ENCODE measurements around the gene PMVK.

PMVK gene

DNA sequence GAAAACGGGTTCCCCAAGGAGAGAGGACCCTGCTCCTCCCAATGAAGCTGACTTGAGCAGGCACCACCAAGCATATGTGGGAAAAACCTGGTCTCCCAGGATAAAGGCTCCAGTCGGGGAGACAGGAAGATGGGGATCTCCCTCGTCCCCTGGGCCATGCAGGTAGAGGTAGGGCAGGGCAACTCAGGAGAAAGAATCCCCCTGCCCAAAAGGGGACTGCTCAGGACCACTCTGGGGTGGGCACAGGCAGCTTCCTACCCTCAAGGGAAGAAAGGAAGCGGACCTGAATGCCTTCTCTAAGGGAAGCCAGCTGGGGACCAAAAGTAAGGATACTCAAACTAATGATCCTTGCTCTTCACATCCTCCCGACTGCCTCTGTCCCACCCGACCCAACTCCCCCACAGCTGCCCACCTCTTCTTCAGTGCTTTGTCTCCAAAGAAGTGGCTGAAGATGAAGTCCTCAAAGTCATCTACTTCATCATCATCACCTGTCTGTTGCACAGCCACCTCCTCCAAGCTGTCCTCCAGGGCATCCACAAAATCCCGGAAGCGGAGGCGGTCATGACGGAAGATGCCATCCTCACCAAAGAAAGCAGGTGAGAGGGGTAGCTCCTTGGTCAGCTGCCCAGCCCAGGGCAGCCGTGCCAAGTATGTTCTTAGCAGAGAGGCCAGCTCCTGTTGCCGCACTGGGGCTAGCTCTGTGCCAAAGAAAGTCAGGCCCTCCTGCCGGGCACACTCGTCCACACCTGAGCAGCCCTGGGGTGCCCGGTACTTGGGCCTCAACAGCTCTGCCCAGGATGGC lies 8.8 kb upstream of the PMVK start:
- DNase-seq: no peak

DNA sequence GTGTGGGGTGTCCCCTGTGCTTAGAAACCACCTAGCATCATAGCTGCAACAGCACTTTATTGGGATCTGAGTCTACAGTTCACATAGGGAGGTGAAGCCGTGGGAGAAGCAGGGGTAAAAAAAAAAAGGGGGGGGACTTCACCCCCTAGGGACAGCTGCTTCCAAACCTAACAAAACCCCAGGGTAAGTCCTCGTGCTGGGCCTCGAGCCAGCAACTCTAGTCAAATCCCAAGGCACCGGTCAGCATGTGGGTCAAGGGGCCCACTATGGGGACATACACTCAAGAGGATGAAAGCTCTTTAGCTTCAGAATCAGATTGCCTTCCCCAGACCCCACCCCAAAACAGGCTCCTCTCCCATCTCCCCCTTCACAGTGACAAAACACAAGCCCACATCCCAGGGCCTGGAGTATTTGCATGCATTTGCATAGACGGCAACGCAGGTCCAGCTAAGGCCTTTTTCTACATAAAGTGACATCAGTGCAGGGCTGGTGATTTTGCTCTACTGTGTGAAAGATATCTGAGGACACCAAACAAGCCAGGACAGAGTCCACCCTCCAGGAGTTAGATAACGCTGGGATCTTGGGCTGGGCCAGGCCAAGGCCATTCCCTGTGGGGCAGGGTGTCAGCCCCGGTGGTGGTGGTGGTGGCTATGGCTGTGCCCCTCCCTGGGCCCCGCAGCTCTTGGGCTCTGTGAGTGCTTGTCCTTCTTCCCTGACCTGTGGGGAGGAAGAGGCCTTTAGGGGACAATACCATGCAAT lies 8.1 kb upstream of the PMVK start:
- DNase-seq: no peak

DNA sequence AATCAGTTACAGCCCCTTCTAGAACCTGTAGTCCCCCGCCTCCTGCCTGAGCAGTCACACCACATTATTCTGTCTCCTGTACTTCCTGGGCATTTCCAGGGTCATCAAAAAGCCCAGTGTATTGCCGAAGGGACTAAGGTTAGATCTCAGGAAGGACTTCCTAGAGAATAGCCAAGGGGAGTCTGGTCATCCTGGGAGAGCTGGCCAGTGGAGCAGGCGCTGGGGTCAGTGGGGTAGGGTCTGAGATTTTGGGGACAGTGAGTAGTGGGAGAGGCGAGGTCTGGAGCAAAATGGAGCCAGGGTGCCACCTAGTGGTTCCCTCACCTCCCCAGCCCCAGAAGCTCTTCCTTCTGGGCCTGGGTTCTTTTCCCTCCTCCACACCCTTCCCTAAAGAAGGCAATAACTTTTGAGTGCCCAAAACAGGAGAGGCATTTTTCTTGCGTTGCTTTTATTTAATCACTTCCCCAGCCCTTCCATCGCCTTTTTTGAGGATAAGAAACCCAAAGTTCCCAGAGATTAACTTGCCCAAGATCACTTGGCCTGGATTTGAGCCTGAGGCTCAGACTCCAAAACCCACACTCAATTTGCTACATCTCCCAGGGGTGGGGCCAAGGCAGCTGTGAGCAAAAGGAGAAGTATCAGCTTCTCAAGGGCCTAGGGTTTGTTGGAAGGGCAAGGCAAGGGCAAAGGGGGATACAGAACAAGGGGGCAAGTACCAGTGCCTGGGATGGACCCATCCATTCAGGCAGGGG lies 7.3 kb upstream of the PMVK start:
- DNase-seq: no peak

DNA sequence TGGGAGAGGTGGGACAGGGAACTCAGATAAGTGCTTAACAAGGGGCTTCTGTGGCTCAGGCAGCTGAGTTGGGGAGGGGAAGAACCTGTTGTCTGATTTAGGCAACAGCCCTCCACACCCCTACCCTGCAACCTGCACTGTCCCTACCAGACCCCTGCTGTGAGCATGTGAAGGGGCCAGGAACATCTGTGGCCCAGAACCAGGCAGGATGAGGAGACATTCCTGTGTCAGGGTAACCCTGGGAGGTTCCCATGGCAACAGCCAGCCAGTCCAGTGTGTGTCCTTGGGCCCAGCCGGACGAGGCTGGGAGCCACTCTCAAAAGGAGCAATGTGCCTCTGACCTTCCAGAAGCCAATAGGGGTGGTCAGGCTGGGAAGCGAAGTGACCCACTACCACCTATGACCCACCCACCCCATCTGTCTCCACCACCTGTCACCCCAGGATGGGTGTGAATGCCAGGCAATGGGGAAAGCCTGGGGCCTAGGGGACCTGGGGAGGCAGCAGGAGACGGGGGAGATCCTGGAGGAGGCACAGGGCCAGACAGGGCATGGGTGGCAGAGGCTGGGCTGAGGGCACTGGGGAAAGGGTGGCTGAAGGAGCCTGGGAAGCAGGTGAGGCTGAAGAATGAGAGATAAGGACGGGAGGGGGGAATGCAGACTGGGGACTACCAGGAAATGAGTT lies 5.0 kb upstream of the PMVK start:
- no peak for DNase-seq

DNA sequence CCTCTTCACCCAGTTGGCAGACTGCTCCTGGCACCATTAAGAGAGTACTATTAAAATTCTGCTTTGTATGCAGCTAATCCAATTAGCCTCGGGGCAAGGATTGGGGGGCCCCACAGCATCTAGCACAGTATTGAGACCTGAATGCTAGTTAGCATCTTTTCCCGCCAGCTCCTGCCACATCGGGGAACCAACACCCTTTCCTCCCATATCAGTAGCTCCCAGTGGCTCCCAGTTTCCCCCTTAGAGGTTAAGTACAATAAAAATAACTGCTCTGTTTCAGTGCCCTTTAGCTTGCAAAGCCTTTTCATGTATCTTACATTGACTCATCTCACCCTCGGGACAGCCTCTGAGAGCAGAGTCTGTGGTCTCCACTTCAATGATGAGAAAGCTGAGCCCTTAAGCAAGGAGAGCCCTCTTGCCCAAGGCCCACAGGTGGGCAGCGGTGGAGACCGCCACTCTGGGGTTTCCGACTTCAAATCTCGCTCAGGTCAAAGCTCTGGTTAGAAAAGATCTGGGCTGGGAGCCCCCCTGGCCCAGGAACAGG lies 4.2 kb upstream of the PMVK start:
- DNase-seq: no peak

DNA sequence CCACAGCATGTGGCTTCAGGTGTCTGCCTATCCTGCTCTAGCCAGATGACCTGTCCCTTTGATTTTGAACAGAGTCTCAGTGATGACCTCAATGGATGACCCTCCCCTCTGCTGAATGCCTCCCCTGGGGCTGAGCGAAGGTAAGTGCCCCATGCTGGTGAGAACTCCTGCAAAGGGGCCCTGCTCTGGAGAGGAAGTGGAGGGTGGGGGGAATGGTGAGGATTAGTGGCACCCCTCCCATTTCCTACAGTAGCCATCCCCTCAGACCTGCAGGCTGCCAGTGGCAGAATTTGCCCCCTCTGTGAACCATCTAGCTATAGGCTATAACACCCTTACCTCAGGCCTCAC lies 3.7 kb upstream of the PMVK start:
- no peak for DNase-seq

DNA sequence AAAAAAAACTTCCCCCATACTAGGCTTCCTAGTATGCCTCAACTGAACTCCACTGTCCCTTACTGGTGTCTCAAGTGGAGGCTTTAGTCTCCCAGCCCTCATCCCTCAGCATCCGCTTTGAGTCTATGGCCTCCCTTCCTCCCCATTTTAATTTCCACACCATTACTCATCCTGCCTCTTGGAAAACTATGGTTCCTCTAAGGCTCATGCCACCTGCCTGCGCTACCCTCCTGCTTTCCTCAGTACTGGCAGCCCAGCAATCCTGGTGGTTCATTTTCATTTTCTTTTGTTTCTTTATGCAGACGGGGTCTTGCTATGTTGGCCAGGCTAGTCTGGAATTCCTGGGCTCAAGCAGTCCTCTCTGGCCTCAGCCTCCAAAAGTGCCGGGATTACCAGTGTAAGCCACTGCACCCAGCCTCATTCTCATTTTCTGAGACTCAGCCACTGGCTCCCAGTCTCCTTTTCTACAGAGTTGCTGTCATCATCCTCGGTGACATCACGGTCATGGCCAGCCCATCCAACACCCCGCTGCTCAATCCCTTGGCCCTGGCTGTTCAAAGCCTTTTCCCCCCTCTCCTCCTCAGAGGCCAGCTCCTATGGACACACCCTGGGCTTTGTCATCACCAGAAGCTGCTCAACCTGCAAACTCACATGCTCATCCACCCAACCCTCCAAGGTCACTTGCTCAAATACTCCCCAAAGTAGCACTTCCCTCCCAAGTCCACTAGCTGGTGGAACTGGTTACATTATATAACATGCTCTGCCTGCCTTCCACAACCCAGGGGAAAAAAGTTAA lies 2.3 kb upstream of the PMVK start:
- no peak for DNase-seq

DNA sequence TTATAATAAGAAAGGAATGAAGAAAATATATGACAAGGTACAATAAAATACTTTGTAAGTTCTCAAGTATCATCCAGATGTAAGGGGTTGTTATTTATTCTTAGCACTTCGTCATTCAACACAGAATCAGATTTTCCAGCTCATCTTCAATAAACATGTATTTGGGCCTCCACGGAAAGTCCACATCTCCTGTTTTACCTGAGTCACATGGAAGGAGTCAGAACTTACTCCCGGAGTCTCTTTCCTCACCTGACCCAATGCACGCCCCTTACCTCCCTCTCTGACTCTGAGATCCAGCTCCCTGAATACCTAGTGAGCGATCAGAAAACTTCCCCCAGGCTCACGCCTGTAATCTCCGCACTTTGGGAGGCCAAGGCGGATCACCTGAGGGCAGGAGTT lies 1.5 kb upstream of the PMVK start:
- no peak for DNase-seq

DNA sequence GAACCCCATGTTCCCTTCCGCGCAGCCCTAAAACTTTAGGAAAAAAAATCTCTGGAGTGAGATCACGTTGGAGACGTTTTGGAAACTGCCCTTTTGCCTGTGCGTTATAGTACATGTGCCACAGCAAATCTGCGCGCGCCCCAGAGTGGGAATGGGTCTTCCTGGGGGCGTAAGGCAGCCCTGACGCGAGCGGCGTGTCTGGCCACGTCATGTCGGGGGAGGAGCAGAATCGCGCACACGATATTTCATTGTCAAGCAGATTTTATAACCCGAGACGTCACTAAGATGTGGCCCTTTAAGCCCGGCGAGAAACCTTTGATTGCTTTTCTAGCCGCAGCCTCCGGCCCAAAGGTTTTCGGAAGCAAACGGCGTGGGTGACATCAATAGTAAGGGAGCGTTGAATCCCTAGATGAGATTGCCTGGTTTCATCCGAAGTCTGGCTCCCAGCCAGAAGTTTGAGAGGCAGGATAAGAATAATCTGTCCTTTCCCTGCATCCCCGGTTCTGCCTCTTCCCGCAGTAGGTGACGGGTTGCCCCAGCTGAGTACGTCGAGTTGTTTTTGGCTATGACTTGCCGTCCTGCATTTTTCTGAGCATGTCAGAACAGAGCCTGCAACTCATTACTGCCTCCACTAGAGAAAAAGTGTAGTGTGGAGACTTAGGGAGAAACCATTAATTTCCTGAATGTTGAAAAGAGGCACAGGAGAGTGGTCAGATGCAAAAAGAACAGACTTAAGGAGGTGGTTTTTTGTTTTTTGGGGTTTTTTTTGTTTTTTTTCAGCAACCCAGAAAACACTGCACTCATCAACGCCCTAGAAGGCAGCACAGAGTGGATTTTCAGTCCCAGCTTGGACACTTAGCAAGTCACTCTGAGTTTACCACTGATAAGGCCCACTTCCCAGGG lies 817 bp upstream of the PMVK start:
- peak; percentile 89 for DNase-seq

DNA sequence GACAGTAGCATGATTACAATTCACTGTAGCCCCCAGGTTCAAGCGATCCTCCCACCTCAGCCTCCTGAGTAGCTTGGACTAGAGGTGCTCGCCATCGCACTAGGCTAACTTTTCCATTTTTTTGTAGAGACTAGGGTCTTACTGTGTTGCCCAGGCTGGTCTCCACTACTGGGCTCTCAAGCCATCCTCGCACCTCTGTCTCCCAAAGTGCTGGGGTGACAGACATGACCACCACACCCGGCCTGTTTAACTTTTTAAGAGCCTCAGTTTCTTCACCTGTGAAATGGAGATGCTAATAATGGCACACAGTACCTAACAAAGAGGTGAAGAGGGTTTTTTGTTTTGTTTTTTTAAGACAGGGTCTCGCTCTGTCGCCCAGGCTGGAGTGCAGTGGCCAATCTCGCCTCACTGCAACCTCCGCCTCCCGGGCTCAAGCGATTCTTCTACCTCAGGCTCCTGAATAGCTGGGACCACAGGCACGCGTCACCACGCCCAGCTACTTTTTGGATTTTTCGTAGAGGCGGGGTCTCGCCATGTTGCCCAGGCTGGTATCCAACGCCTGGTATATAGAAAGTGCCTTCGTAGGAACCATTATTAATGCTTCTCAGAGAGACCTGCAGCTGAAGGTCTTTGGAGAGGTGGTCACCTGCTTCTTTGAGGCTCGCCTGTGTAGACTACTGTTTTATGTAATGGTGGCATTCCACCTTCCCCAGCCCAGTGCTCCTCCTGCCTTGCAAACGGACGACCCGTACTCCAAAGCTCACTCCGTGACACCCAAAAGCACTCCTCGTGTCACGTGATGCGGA lies 567 bp downstream of the PMVK start:
- no peak for DNase-seq

DNA sequence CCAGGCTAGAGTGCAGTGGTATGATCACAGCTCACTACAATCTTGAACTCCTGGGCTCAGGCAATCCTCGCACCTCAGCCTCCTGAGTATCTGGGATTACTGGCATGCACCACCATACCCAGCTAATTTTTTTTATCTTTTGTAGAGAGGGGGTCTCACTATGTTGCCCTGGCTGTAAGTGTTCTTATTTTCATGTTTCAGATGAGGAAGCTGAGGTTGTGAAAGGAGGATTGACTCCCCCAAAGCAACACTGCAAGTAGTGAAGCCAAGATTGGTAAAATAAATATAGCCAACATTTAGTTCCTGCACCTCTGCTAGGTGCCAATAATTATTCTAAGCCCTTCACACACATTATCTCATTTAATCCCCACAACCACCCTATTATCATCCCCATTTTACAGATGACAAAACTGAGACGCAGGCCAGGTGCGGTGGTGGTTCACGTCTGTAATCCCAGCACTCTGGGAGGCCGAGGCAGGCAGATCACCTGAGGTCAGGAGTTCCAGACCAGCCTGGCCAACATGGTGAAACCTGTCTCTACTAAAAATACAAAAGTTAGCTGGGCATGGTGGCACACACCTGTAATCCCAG lies 2.1 kb downstream of the PMVK start:
- no peak for DNase-seq

DNA sequence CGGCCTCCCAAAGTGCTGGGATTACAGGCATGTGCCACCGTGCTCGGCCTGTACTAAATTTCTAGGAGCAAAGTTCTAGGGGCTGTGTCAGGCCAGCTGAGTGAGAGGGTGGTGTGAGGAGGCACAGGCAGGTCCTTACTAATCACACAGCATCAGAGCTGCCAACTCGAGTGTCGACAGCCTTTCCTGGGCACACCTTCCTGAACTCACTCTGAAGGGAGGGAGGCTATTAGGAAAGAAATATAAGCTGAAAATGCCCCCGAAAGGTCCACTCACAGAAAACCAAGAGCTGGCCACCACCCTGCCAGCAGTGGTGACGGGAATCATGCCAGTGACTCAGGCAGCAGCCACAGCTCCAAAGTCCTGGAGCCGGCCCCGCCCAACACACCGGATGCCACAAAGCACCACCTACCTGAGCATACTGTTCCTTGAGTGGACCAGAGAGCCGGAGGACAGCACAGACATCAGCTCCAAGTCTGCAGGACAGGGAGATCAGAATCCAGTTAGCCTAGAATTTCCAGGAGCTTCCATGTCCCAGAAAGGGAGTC lies 4.5 kb downstream of the PMVK start:
- no peak for DNase-seq

DNA sequence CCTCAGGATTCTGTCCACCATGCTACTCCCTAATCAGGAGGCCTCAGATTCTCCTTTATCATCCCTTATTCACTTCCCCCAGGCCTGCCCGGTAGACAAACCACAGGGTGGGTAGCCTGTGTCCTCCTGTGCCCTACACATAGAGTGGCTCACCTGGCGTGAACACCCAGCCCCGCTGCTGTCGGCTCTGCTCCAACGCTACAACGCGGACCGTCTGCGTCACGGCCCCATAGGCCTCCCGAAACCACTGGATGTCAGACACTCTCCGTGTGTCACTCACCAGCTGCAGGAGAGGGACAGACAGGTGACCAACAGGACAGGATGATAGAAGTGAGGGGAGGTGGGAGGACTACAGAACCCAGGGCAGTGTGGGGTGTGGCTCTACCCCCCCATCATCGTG lies 10.3 kb downstream of the PMVK start:
- no peak for DNase-seq

DNA sequence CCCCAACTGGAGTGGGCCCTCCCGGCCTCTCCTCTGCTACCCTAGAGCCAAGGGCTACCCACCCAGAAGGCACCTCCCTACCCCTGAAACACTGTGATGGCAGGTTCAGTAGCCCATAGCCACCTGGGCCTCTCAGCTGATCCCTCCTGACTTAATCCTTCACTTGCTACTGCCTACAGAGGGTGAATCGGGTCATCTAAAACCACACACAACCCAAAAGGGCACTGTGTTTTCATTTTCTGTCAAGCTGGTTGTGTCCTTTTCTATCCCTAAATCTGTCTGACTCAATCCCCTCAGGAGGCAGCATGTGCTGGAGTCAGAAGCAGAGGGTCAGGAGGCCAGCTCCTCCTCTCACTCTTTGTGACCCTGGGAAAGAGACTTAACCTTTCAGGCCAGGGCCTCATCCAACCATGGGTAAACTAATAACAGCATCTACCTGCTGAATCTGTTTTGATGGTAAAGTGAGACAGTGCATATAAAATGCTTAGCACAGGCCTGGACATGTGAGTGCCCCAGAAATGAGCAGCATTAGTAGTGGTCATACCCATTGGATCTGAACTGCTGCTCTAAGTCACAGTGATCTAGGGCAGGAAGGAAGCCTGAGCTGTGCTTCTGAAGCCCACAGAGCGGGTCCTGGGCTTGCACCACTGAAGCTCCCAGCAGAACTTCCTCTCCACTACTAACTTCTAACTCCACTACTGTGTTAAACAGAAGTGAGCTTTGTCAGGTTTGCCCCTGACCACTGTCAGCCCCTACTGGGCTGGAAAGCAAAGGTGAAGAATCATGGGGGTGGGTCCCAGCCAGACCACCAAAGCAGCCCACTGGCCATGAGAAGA lies 11.0 kb downstream of the PMVK start:
- DNase-seq: no peak

DNA sequence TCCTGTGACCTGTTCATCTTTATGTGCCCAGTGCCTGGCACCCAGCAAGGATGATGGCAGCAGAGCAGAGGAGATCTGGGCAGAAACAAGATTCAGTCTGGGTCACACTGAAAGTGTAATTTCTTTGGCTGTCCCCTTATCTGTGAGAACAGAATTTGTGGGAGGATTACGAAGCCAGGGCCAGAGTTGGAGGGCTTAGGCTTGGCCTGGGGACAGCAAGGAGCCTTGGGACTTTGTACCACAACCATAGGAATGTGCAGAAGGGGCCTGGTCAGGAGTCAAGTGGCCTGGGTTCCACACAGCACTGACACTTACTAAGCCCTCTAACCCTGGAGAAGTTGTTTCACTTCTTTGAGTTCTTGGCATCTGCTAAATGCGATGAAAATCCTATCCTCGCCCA lies 12.8 kb downstream of the PMVK start:
- no peak for DNase-seq

DNA sequence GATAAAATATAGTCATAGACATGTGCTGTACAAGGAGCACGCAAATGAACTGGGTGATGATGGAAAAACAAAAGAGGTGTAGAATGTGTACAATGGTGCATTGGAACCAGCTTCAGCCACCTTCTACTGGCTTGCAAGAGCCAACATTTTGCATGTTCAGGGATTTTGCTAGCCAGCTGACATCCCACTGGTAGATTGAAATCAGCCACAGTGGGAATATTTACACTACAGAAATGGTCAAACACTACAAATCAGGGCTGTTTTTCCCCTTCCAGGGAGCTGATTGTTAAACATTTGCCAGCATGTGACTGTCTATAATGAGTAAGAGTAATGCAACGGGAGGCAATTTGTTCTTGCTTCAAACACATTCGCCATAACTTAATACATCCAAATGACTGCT lies 23.2 kb downstream of the PMVK start:
- DNase-seq: peak; percentile 17

DNA sequence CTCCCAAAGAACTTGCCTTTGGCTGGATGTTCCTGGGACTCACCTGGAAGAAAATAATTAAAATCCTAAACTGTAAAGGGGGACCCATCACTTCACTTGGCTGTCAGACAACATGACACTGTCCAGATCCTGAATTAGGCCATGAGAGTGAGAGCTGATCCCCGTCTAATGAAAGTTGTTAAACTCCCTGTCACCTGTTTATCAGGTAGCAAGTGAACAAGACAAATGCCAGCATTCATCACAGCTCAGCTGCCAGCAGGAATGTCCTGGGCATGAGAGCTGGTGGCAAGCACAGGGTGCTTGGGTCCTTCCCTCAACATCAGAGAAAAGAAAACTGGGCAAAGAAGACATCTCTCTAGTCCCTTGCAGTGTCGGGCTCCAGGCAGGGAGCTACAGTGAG lies 23.8 kb downstream of the PMVK start:
- no peak for DNase-seq
